ENCODE measurements around the gene OR3A1.
"Not testable (repeated sequence)": the region's sequence is repeated elsewhere in the genome, so short reads cannot be mapped to it uniquely, and the experiment has no call there.

GRCh38 chr17:3293548-3293947, 4.6 kb downstream of the OR3A1 start:
- not testable (repeated sequence) for TF ChIP-seq YY1 (IDR thresholded peaks at IDR 0.05; ENCODE audit: extremely low read depth, insufficient replicate concordance, low read depth, low read length); CTCF (IDR thresholded peaks at IDR 0.05 in 2 of 3, conservative IDR thresholded peaks at IDR 0.05 in 1 of 3; ENCODE audit: borderline replicate concordance in 1 of 3, insufficient read depth in 1 of 3, low read depth in 2 of 3, low read length in 2 of 3); EGR1 (IDR thresholded peaks at IDR 0.05; ENCODE audit: low read depth); POLR2A (IDR thresholded peaks at IDR 0.05; ENCODE audit: borderline replicate concordance, extremely low read depth, insufficient read depth, insufficient read length); JUND (IDR thresholded peaks at IDR 0.05); ZFX (IDR thresholded peaks at IDR 0.05); CEBPB (IDR thresholded peaks at IDR 0.05; ENCODE audit: low read depth); POLR2AphosphoS5 (IDR thresholded peaks at IDR 0.05; ENCODE audit: low read depth, low read length); SRF (IDR thresholded peaks at IDR 0.05; ENCODE audit: low read depth); ZBTB33 (IDR thresholded peaks at IDR 0.05; ENCODE audit: extremely low read depth, insufficient replicate concordance, low read length); CBX3 (IDR thresholded peaks at IDR 0.05; ENCODE audit: low read depth); EZH2 (IDR thresholded peaks at IDR 0.05)

All from HCT116 (cell line).